Upper lobe of left lung (tissue), 6 donors: ENCODE data around the gene CMSS1. TPM values are rescaled to one million over a fixed set of nuclear protein-coding genes. Genes with fewer than 3 reads are reported as not detected.

Experiments
- ATAC-seq, 2 donors: fragments of 200-7000 bp; cut with Tn5 transposase; one replicate each; pipeline ENCODE4 v1.9.1; 2022; ENCODE audit warnings: mild to moderate bottlenecking in 2 of 2, moderate library complexity in 2 of 2; ENCODE audit not compliant: low FRiP score in 2 of 2
- DNase-seq, 2 donors: peaks; one replicate each; pipeline ENCODE4 v3.0.0-alpha.2; 2019 to 2020
- H3K27ac ChIP-seq, 4 donors: fragments of 200-600 bp; sonication (generic); one replicate each; pipeline ENCODE4 v1.5.1; 2016 to 2019
- H3K27me3 ChIP-seq, 4 donors: fragments of 200-600 bp; sonication (generic); one replicate each; pipeline ENCODE4 v1.5.1; 2017 to 2019
- H3K36me3 ChIP-seq, 4 donors: fragments of 200-600 bp; sonication (generic); one replicate each; pipeline ENCODE4 v1.5.1; 2016 to 2019
- H3K4me1 ChIP-seq, 4 donors: fragments of 200-600 bp; sonication (generic); one replicate each; pipeline ENCODE4 v1.5.1; 2018 to 2019
- H3K4me3 ChIP-seq, 4 donors: fragments of 200-600 bp; sonication (generic); one replicate each; pipeline ENCODE4 v1.5.1; 2017 to 2019; ENCODE audit warnings: mild to moderate bottlenecking in 2 of 4, moderate library complexity in 1 of 4
- H3K9me3 ChIP-seq, 4 donors: fragments of 200-600 bp; sonication (generic); one replicate each; pipeline ENCODE4 v1.5.1; 2018 to 2019
- CTCF ChIP-seq, 6 experiments: fragments of 450-650 bp in 4 of 6; fragments of 200-600 bp in 2 of 6; sonication (generic) in 2 of 6; IDR thresholded peaks; one replicate each; pipeline ENCODE4 v1.5.1; 2016 to 2019; ENCODE audit warnings: antibody characterized with exemption in 6 of 6
- EP300 ChIP-seq, 4 donors: sonication (generic); formaldehyde crosslinking; IDR thresholded peaks; one replicate each; pipeline ENCODE4 v1.5.1; 2017; ENCODE audit warnings: antibody characterized with exemption in 4 of 4, control low read depth in 2 of 4
- POLR2A ChIP-seq, 4 donors: fragments of 450-650 bp; IDR thresholded peaks; one replicate each; pipeline ENCODE4 v1.5.1; 2016 to 2017; ENCODE audit warnings: antibody characterized with exemption in 4 of 4, mild to moderate bottlenecking in 2 of 4
- POLR2AphosphoS5 ChIP-seq, 2 donors: sonication (generic); formaldehyde crosslinking; IDR thresholded peaks; one replicate each; pipeline ENCODE4 v1.5.1; 2017; ENCODE audit warnings: antibody characterized with exemption in 2 of 2
- WGBS, 2 donors: methylation state at CpG; one replicate each; pipeline ENCODE4 v1.1.5; 2017 to 2018; 5-methylcytosine and 5-hydroxymethylcytosine counted together
- total RNA-seq, 6 donors: library from RNA; depleted of rRNA in 4 of 6; stranded (reverse); fragments of >200 nt in 4 of 6; gene quantifications; one replicate each; pipeline versions ENCODE4 v1.1.0 to v1.2.1, GENCODE V29; 2016 to 2021
- donor health status: DM: no; HTN: no; CAD: no; lungs with moderate emphysema.
- donor health status: DM: no; HTN: yes; CAD: no; lungs with severe emphysema.

CMSS1 gene
- total RNA-seq, 6 donors from 2014 or later = 4.0 to 21.1 (median 12.0) TPM

GRCh38 chr3:99899603-99900002 is 81.9 kb downstream of the CMSS1 start:
- Histone ChIP-seq H3K27me3 (no peaks in the 10 kb centered on the region), H3K4me3 (no peak overlapping the region), H3K27ac (no peak overlapping the region), H3K4me1 (peaks cover 4 to 20% (median 7%) of the 10 kb centered on the region in 4 donors), H3K36me3 (no peaks in the 10 kb centered on the region), H3K9me3 (no peaks in the 10 kb centered on the region)
- WGBS, 2 donors = 95 to 97% methylated on average over 3 of the region's 3 CpGs
- DNase-seq (no peak), ATAC-seq (no peak)
- TF ChIP-seq EP300 (IDR thresholded peaks at IDR 0.05) = no peak
- no peak for TF ChIP-seq POLR2AphosphoS5 (IDR thresholded peaks at IDR 0.05)
- TF ChIP-seq CTCF (IDR thresholded peaks at IDR 0.05) = no peak
- TF ChIP-seq POLR2A (IDR thresholded peaks at IDR 0.05) = no peak

DNA sequence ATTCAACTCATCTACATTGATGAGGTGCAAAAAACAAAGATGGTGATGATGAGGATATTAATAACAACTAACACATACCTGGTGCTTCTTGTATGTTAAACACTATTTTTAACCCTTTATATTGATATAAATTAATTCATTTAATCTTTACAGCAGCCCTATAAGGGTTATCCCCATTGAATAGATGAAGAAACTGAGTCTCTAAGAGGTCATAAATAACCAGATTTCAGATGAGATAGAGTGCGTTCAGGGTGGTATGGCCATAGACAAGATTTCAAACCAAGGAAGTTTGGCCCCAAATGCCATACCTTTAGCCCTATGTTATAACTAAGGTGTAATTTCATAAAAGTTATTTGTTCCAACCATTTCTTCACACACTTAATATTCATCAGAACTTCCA is 82.6 kb downstream of the CMSS1 start:
- DNase-seq (no peak), ATAC-seq (no peak)
- Histone ChIP-seq H3K4me3 (no peak overlapping the region), H3K27ac (no peak overlapping the region), H3K9me3 (no peaks in the 10 kb centered on the region), H3K27me3 (no peaks in the 10 kb centered on the region), H3K4me1 (peaks cover 4 to 20% (median 7%) of the 10 kb centered on the region in 4 donors), H3K36me3 (no peaks in the 10 kb centered on the region)
- 94 to 100% methylated on average over 1 of the region's 1 CpG for WGBS, 2 donors
- no peak for TF ChIP-seq POLR2A (IDR thresholded peaks at IDR 0.05)
- TF ChIP-seq EP300 (IDR thresholded peaks at IDR 0.05) = no peak
- TF ChIP-seq POLR2AphosphoS5 (IDR thresholded peaks at IDR 0.05) = no peak

GRCh38 chr3:99901200-99901926 is 83.7 kb downstream of the CMSS1 start:
- H3K4me1 ChIP-seq = peaks cover 4 to 17% (median 7%) of the 10 kb centered on the region in 4 donors
- no peaks in the 10 kb centered on the region for H3K9me3 ChIP-seq
- H3K27ac ChIP-seq = peak overlapping the region in 2 of 4 donors; percentile 26 to 31
- peak in 1 of 2 donors; percentile 82 for ATAC-seq
- no peaks in the 10 kb centered on the region for H3K27me3 ChIP-seq
- peak overlapping the region in 1 of 4 donors; percentile 4 for H3K4me3 ChIP-seq
- 18 to 23% methylated on average over 6 of the region's 6 CpGs for WGBS, 2 donors
- H3K36me3 ChIP-seq = no peaks in the 10 kb centered on the region
- TF ChIP-seq POLR2A (IDR thresholded peaks at IDR 0.05) (no peak), CTCF (IDR thresholded peaks at IDR 0.05) (no peak), POLR2AphosphoS5 (IDR thresholded peaks at IDR 0.05) (no peak), EP300 (IDR thresholded peaks at IDR 0.05) (no peak)
- DNase-seq = no peak

DNA sequence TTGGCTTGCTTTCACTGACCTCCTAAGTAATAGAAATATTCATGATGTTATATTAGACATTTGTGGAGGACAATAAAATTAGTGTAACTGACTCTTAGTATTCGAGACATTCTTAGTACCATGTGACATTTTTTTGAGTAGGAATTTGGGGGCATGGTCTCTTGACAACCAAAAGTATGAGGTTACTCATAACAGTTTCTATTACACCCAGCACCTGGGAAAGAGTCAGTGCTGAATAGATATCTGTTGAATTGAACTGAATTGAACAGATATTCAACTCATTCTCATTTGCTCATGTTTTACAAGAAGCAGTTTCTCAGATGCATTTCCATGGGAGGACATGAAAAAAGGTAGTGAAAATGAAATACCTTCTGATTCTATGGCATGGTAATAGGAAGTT is 84.4 kb downstream of the CMSS1 start:
- Histone ChIP-seq H3K4me1 (peaks cover 4 to 17% (median 7%) of the 10 kb centered on the region in 4 donors), H3K27me3 (no peaks in the 10 kb centered on the region), H3K4me3 (no peak overlapping the region), H3K36me3 (no peaks in the 10 kb centered on the region), H3K9me3 (no peaks in the 10 kb centered on the region), H3K27ac (no peak overlapping the region)
- ATAC-seq = no peak
- 85 to 93% methylated on average over 1 of the region's 1 CpG for WGBS, 2 donors
- no peak for DNase-seq
- TF ChIP-seq POLR2A (IDR thresholded peaks at IDR 0.05) (no peak), POLR2AphosphoS5 (IDR thresholded peaks at IDR 0.05) (no peak), CTCF (IDR thresholded peaks at IDR 0.05) (no peak), EP300 (IDR thresholded peaks at IDR 0.05) (no peak)

GRCh38 chr3:99903869-99904268 is 86.2 kb downstream of the CMSS1 start:
- Histone ChIP-seq H3K36me3 (no peaks in the 10 kb centered on the region), H3K27ac (no peak overlapping the region), H3K4me3 (no peak overlapping the region), H3K9me3 (no peaks in the 10 kb centered on the region), H3K27me3 (no peaks in the 10 kb centered on the region), H3K4me1 (peaks cover 4 to 17% (median 7%) of the 10 kb centered on the region in 4 donors)
- TF ChIP-seq EP300 (IDR thresholded peaks at IDR 0.05) (no peak), POLR2AphosphoS5 (IDR thresholded peaks at IDR 0.05) (no peak), CTCF (IDR thresholded peaks at IDR 0.05) (no peak), POLR2A (IDR thresholded peaks at IDR 0.05) (no peak)
- ATAC-seq (no peak), DNase-seq (no peak)
